ENCODE measurements around the gene PABPC1L.
A peak's percentile ranks its signal among the peaks of the same experiment; 100 is the strongest.

Gene PABPC1L

DNA sequence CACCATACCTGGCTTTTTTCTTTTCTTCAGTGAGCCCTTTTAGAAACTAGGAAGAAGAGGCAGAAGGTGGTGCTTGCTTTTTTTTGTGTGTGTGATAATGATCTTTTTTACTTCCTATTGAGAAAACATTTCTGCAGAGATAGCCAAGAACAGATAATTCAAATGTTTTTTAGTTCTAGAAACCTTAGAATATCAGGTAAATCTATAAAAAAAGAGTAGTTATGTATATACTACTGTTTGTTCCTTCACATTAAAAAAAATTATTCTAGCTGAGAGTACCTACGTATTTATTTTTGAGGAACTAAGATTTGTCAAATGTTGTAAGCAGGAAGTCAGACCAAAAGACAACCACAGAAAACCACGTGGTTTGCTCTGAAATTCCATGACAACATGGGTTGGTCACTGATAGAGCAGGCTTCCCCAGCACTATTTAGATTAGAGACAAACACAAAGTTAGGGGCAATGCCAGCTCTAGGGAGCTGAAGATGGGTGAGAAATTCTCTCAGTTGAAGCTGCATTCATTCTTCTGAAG is 69.3 kb downstream of the PABPC1L start:
- TF ChIP-seq, protein P1, sequence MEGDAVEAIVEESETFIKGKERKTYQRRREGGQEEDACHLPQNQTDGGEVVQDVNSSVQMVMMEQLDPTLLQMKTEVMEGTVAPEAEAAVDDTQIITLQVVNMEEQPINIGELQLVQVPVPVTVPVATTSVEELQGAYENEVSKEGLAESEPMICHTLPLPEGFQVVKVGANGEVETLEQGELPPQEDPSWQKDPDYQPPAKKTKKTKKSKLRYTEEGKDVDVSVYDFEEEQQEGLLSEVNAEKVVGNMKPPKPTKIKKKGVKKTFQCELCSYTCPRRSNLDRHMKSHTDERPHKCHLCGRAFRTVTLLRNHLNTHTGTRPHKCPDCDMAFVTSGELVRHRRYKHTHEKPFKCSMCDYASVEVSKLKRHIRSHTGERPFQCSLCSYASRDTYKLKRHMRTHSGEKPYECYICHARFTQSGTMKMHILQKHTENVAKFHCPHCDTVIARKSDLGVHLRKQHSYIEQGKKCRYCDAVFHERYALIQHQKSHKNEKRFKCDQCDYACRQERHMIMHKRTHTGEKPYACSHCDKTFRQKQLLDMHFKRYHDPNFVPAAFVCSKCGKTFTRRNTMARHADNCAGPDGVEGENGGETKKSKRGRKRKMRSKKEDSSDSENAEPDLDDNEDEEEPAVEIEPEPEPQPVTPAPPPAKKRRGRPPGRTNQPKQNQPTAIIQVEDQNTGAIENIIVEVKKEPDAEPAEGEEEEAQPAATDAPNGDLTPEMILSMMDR (conservative IDR thresholded peaks at IDR 0.05; ENCODE audit: low read depth, low read length): no peak
- H3K4me3 ChIP-seq (ENCODE audit: low read depth, low read length): no peak overlapping the region
- DNase-seq (ENCODE audit: low read depth): peak; percentile 81

DNA sequence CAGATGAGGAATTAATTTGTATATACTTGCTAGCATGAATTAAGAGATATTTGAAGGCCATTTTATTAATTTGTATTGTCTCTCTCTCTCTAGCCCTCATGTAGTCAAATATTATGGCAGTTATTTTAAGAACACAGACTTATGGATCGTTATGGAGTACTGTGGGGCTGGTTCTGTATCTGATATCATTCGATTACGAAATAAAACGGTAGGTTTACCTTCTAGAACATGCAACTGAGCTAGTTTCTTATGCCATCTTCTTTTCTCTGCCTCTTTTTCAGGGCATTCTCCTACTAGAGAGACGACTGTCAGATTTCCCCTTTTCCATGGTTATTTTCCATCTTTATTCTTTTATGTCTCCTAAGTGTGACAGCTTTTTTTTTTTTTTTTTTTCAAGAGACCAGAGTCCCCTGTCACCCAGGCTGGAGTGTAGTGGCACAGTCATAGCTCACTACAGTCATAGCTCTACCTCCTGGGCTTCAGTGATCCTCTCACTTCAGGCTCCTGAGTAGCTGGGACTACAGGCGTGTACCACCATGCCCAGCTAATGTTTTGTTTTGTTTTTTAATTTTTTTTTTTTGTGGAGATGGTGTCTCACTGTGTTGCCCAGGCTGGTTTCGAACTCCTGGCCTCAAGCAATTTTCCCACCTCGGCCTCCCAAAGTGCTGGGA is 72.0 kb downstream of the PABPC1L start:
- no peak overlapping the region for H3K4me3 ChIP-seq (ENCODE audit: low read depth, low read length)
- no peak for DNase-seq (ENCODE audit: low read depth)
- TF ChIP-seq, protein P1 (conservative IDR thresholded peaks at IDR 0.05; ENCODE audit: low read depth, low read length): no peak

DNA sequence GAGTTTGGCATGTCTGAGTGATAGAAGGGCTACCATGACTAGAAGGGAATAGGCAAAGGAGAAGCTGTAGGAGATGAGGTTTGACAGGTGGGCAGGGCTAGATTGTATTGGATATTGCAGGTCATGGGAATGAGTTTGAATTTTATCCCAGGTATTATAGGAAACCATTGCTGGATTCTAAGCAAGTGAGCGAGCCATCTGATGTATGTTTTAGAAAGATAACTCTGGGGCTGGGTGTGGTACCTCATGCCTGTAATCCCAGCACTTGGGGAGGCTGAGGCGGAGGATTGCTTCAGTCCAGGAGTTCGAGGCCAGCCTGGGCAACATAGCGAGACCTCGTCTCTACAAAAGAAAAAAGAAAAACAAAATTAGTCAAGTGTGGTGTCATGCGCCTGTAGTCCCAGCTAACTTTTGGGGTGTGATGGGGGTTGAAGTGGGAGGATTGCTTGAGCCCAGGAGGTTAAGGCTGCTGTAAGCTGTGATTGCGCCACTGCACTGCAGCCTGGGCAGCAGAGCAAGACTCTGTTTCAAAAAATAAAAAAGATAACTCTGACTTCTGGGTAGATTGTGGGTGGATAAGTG is 73.3 kb downstream of the PABPC1L start:
- no peak for DNase-seq (ENCODE audit: low read depth)
- TF ChIP-seq, protein P1 (conservative IDR thresholded peaks at IDR 0.05; ENCODE audit: low read depth, low read length): no peak

DNA sequence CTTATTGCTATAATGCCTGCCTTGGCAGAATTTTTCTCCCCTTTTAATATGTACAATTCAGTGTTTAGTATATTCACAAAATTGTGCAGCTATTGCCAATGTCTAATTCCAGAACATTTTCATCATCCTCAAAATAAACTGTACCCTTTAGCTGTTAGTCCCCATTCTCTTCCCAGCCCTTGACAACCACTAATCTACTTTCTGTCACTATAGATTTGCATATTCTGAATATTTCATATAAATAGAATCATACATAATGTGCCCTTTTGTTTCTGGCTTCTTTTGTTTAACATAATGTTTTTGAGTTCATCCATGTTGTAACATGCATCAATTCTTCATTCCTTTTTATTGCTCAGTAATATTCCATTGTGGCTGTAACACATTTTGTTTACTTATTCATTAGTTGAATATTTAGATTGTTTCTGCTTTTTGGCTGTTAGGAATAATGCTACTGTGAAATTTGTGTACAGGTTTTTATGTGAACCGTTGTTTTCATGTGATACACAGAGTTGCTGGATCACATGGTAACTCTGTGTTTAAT is 78.8 kb downstream of the PABPC1L start:
- no peak overlapping the region for H3K4me3 ChIP-seq (ENCODE audit: low read depth, low read length)

More for the DNA sequence above, 73.3 kb downstream of the PABPC1L start:
- H3K4me3 ChIP-seq (ENCODE audit: low read depth, low read length): no peak overlapping the region

More for the DNA sequence above, 78.8 kb downstream of the PABPC1L start:
- DNase-seq (ENCODE audit: low read depth): no peak
- TF ChIP-seq, protein P1 (conservative IDR thresholded peaks at IDR 0.05; ENCODE audit: low read depth, low read length): no peak

All from choroid plexus epithelial cell (primary cell).